Neural progenitor cell (in vitro differentiated cells): ENCODE measurements around the gene BEST3. TPM values are rescaled to one million over a fixed set of nuclear protein-coding genes. Genes with fewer than 3 reads are reported as not detected.

Experiments
- DNase-seq: peaks from one replicate; pipeline ENCODE4 v3.0.0-alpha.2; 2016; ENCODE audit warnings: low spot score
- H2AFZ ChIP-seq: fragments of 200-600 bp; sonication (generic); replicated peaks from 2 replicates; pipeline ENCODE4 v1.6.1; 2016; ENCODE audit warnings: antibody characterized with exemption
- H3F3A ChIP-seq: fragments of 200-600 bp; sonication (generic); 2 replicates; pipeline ENCODE4 v1.6.1; 2016; ENCODE audit warnings: antibody characterized with exemption, low read depth
- H3K27ac ChIP-seq: fragments of 200-600 bp; sonication (generic); 2 replicates; pipeline ENCODE4 v1.5.1; 2016; ENCODE audit warnings: mild to moderate bottlenecking
- H3K27me3 ChIP-seq: fragments of 200-600 bp; sonication (generic); 2 replicates; pipeline ENCODE4 v1.6.1; 2016; ENCODE audit warnings: mild to moderate bottlenecking, moderate library complexity
- H3K36me3 ChIP-seq: fragments of 200-600 bp; sonication (generic); 2 replicates; pipeline ENCODE4 v1.5.1; 2016
- H3K4me1 ChIP-seq: fragments of 200-600 bp; sonication (generic); 2 replicates; pipeline ENCODE4 v1.6.1; 2016; ENCODE audit warnings: mixed run types
- H3K4me2 ChIP-seq: fragments of 200-600 bp; sonication (generic); 2 replicates; pipeline ENCODE4 v1.6.1; 2016
- H3K4me3 ChIP-seq: fragments of 200-600 bp; sonication (generic); 2 replicates; pipeline ENCODE4 v1.5.1; 2016
- H3K79me2 ChIP-seq: fragments of 200-600 bp; sonication (generic); 2 replicates; pipeline ENCODE4 v1.6.1; 2016; ENCODE audit warnings: low read depth
- H3K9ac ChIP-seq: fragments of 200-600 bp; sonication (generic); 2 replicates; pipeline ENCODE4 v1.6.1; 2016
- H3K9me3 ChIP-seq: fragments of 200-600 bp; sonication (generic); 2 replicates; pipeline ENCODE4 v1.5.1; 2016; ENCODE audit warnings: low read depth
- H4K20me1 ChIP-seq: fragments of 200-600 bp; sonication (generic); 2 replicates; pipeline ENCODE4 v1.6.1; 2016; ENCODE audit warnings: low read depth
- H3K27ac Mint-ChIP-seq: 3 replicates; pipeline ENCODE4 v1.8.0; 2021; ENCODE audit warnings: mixed read lengths
- H3K27me3 Mint-ChIP-seq: 2 replicates; pipeline ENCODE4 v1.8.0; 2022; ENCODE audit warnings: low read depth, mild to moderate bottlenecking, inconsistent platforms, moderate library complexity, mixed read lengths; ENCODE audit not compliant: insufficient read depth
- H3K36me3 Mint-ChIP-seq: 3 replicates; pipeline ENCODE4 v1.8.0; 2021; ENCODE audit warnings: mixed read lengths
- H3K4me1 Mint-ChIP-seq: 3 replicates; pipeline ENCODE4 v1.8.0; 2021; ENCODE audit warnings: mixed read lengths
- H3K4me3 Mint-ChIP-seq: 3 replicates; pipeline ENCODE4 v1.8.0; 2021; ENCODE audit warnings: mild to moderate bottlenecking, moderate library complexity, mixed read lengths
- H3K9me3 Mint-ChIP-seq: 3 replicates; pipeline ENCODE4 v1.8.0; 2020; ENCODE audit warnings: mixed read lengths
- EZH2 ChIP-seq: fragments of 200-600 bp; sonication (generic); IDR thresholded peaks from 2 replicates; pipeline ENCODE4 v1.6.1; 2017; ENCODE audit warnings: antibody characterized with exemption, mild to moderate bottlenecking, moderate library complexity
- EZH2phosphoT487 ChIP-seq: fragments of 200-600 bp; sonication (generic); IDR thresholded peaks from 2 replicates; pipeline ENCODE4 v1.6.1; 2017; ENCODE audit warnings: antibody characterized with exemption
- total RNA-seq: library from RNA; depleted of rRNA; stranded (reverse); fragments of >200 nt; gene quantifications from 2 replicates; pipeline ENCODE4 v1.2.3, GENCODE V29; 2015; ENCODE audit warnings: low replicate concordance
- TF ChIP-seq, protein P1 (sequence below): fragments of 200-600 bp; sonication (generic); IDR thresholded peaks from 2 replicates; pipeline ENCODE4 v1.5.1; 2017; ENCODE audit warnings: antibody characterized with exemption, mild to moderate bottlenecking

BEST3 gene
- total RNA-seq, 1 donor from 2014 or later = not detected

DNA sequence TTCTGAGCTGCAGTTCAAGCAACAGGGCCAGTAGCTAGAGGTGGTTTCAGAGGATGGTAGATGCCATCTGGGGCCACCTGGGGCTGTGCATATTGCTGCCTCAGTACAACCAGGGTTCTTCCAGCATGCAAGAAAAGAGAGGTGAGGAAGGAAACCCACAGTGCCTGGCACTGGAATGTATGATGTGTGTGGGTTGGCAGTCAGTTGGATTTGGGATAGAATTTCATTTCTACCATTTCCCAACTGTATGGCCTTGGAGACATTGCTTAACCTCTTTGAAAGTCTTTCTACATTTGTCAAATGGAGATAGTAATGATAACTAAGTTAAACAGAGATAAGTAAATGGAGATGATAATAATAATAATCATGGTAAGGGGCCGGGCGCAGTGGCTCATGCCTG, 78.2 kb downstream of the BEST3 start:
- Histone ChIP-seq H3K9me3 (no peaks in the 10 kb centered on the region), H3K36me3 (no peaks in the 10 kb centered on the region), H3K4me3 (no peak overlapping the region), H4K20me1 (no peaks in the 10 kb centered on the region), H3K27ac (no peak overlapping the region), H3K79me2 (no peaks in the 10 kb centered on the region), H3K4me2 (no peak overlapping the region), H2AFZ (no peak overlapping the region), H3K4me1 (no peaks in the 10 kb centered on the region), H3K9ac (no peak overlapping the region), H3K27me3 (no peaks in the 10 kb centered on the region), H3F3A (no peaks in the 10 kb centered on the region)
- Mint-ChIP-seq H3K9me3 (no peaks in the 10 kb centered on the region), H3K36me3 (no peaks in the 10 kb centered on the region), H3K4me3 (no peak overlapping the region), H3K27me3 (peaks cover 5% of the 10 kb centered on the region), H3K27ac (no peak overlapping the region), H3K4me1 (peaks cover 3% of the 10 kb centered on the region)
- no peak for DNase-seq
- TF ChIP-seq EZH2phosphoT487 (no peak), EZH2 (no peak)
- TF ChIP-seq, protein P1, sequence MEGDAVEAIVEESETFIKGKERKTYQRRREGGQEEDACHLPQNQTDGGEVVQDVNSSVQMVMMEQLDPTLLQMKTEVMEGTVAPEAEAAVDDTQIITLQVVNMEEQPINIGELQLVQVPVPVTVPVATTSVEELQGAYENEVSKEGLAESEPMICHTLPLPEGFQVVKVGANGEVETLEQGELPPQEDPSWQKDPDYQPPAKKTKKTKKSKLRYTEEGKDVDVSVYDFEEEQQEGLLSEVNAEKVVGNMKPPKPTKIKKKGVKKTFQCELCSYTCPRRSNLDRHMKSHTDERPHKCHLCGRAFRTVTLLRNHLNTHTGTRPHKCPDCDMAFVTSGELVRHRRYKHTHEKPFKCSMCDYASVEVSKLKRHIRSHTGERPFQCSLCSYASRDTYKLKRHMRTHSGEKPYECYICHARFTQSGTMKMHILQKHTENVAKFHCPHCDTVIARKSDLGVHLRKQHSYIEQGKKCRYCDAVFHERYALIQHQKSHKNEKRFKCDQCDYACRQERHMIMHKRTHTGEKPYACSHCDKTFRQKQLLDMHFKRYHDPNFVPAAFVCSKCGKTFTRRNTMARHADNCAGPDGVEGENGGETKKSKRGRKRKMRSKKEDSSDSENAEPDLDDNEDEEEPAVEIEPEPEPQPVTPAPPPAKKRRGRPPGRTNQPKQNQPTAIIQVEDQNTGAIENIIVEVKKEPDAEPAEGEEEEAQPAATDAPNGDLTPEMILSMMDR = no peak

DNA sequence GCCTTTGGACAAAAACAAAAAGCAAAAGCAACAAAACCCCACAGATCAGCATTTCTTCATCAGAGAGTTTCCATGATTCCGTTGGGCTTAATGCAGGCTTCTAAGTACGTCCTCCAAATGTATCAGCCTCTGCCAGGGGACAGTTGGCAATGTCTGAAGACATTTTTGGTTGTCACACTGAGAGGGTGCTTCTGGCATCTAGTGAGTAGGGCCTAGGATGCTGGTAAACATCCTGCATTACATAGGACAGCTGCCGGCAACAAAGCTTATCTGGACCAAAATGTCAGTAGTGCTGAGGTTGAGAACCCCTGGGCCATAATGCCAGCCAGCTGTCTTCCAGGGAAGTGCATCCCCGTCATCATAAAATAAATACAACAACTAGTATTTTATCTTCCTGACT, 79.0 kb downstream of the BEST3 start:
- Mint-ChIP-seq H3K4me1 (peaks cover 3% of the 10 kb centered on the region), H3K36me3 (no peaks in the 10 kb centered on the region), H3K4me3 (no peak overlapping the region), H3K27me3 (peaks cover 5% of the 10 kb centered on the region), H3K27ac (no peak overlapping the region), H3K9me3 (peaks cover 4% of the 10 kb centered on the region)
- TF ChIP-seq, protein P1 = no peak
- TF ChIP-seq EZH2phosphoT487 = no peak
- TF ChIP-seq EZH2 = no peak
- Histone ChIP-seq H3K79me2 (no peaks in the 10 kb centered on the region), H3K27ac (no peak overlapping the region), H3F3A (no peaks in the 10 kb centered on the region), H3K9ac (no peak overlapping the region), H3K4me3 (no peak overlapping the region), H2AFZ (no peak overlapping the region), H4K20me1 (no peaks in the 10 kb centered on the region), H3K4me2 (no peak overlapping the region), H3K9me3 (no peaks in the 10 kb centered on the region), H3K27me3 (no peaks in the 10 kb centered on the region), H3K4me1 (no peaks in the 10 kb centered on the region), H3K36me3 (no peaks in the 10 kb centered on the region)
- no peak for DNase-seq

DNA sequence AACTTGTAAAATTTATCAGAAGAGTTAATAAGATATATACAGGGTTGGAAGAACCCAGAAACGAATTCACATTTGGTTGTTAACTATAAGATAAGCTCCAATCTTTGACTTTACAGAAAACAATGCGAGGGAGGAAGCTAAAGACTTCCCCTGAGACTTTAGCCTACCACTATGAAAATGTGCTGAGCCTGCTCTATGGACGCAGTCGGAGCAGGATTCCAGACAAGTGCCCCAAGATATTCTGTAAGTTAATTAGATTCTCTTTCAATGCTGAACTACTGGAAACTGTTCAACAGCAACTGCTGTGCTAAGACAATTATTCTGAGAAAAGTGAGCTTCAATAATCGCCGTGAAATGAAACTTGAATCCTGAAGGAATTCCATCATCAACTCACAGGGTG, 80.1 kb downstream of the BEST3 start:
- H3K36me3 Mint-ChIP-seq = no peaks in the 10 kb centered on the region
- no peaks in the 10 kb centered on the region for H3K27me3 ChIP-seq
- H3K4me3 Mint-ChIP-seq = no peak overlapping the region
- no peak overlapping the region for H2AFZ ChIP-seq
- H3F3A ChIP-seq = no peaks in the 10 kb centered on the region
- no peaks in the 10 kb centered on the region for H3K79me2 ChIP-seq
- no peak overlapping the region for H3K27ac Mint-ChIP-seq
- H3K9me3 Mint-ChIP-seq = peaks cover 4% of the 10 kb centered on the region
- no peaks in the 10 kb centered on the region for H3K4me1 ChIP-seq
- H3K4me1 Mint-ChIP-seq = peaks cover 3% of the 10 kb centered on the region
- no peak for DNase-seq
- H3K27ac ChIP-seq = no peak overlapping the region
- no peaks in the 10 kb centered on the region for H3K9me3 ChIP-seq
- H4K20me1 ChIP-seq = no peaks in the 10 kb centered on the region
- H3K4me2 ChIP-seq = no peak overlapping the region
- no peak for TF ChIP-seq EZH2phosphoT487
- no peak for TF ChIP-seq EZH2
- TF ChIP-seq, protein P1 = no peak
- H3K9ac ChIP-seq = no peak overlapping the region
- peaks cover 6% of the 10 kb centered on the region for H3K27me3 Mint-ChIP-seq
- H3K36me3 ChIP-seq = no peaks in the 10 kb centered on the region
- H3K4me3 ChIP-seq = no peak overlapping the region

DNA sequence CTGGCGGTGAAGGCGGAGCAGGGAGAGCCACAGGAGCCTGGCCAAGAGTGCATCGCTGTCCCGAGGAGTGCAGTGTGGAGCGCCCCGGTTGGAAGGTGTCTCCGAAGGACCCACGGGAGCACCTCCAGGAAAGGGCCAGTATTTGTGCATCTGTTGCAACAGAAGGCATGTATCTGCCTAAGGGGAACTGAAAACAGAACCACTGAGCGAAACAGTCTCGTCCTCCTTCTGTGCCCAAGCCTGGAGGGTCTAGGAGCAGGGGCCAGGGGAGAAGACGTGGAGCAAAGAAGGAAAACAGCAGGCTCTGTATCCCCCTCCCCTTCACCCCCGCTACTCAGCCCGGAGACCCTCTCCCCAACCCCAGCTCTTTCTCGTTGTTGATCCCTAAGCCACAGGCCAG, 83.1 kb downstream of the BEST3 start:
- no peak overlapping the region for H3K9ac ChIP-seq
- no peaks in the 10 kb centered on the region for H4K20me1 ChIP-seq
- H3K36me3 Mint-ChIP-seq = no peaks in the 10 kb centered on the region
- peaks cover 4% of the 10 kb centered on the region for H3K9me3 Mint-ChIP-seq
- no peaks in the 10 kb centered on the region for H3K79me2 ChIP-seq
- H3K4me3 Mint-ChIP-seq = no peak overlapping the region
- H3K27me3 Mint-ChIP-seq = peaks cover 7% of the 10 kb centered on the region
- DNase-seq = no peak
- TF ChIP-seq EZH2 = no peak
- TF ChIP-seq, protein P1 = no peak
- no peak overlapping the region for H2AFZ ChIP-seq
- peaks cover 3% of the 10 kb centered on the region for H3K4me1 Mint-ChIP-seq
- H3K36me3 ChIP-seq = no peaks in the 10 kb centered on the region
- no peak overlapping the region for H3K4me3 ChIP-seq
- H3K4me2 ChIP-seq = no peak overlapping the region
- H3K27ac Mint-ChIP-seq = no peak overlapping the region
- H3K27ac ChIP-seq = no peak overlapping the region
- H3K4me1 ChIP-seq = no peaks in the 10 kb centered on the region
- H3F3A ChIP-seq = no peaks in the 10 kb centered on the region
- H3K27me3 ChIP-seq = no peaks in the 10 kb centered on the region
- H3K9me3 ChIP-seq = no peaks in the 10 kb centered on the region
